SK-N-MC (cell line): ENCODE results near the gene SNRPE.

Source experiments
- EZH2 ChIP-seq: fragments of 200-600 bp; sonication (generic); IDR thresholded peaks from one replicate; pipeline ENCODE4 v1.6.1; 2017; ENCODE audit warnings: antibody characterized with exemption
- FOXP2 ChIP-seq: optimal IDR thresholded peaks from 2 replicates; pipeline ENCODE3; 2011; ENCODE audit warnings: mild to moderate bottlenecking, moderate library complexity; ENCODE audit not compliant: insufficient read depth; ENCODE audit errors: extremely low read length, control extremely low read depth
- POLR2AphosphoS5 ChIP-seq: IDR thresholded peaks from 2 replicates; pipeline ENCODE4 v1.6.1; 2012; ENCODE audit warnings: mild to moderate bottlenecking, low read depth, low read length, borderline replicate concordance

DNA sequence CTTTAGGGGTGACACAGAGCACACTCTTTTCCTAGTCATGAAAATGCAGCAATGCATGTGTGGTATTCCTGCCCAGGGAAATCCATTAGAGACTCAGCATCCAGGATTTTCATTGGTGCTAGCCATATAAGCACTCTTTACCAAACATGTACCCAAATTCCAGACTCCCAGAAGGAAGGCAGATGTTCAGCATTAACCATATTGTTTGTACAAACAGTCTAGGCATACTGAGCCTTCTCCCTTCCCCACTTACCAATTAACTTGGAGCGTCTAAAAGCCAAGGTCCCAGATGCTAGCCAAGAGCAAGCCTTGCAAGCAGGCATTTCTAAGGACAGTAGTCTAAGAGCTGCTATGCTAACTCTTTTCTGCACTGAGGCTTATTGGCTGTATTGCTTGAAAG, 38.1 kb upstream of the SNRPE start:
- TF ChIP-seq EZH2 (no peak), POLR2AphosphoS5 (no peak), FOXP2 (no peak)
